Endodermal cell (in vitro differentiated cells): ENCODE data around the gene PTTG1IP. TPM values are rescaled to one million over a fixed set of nuclear protein-coding genes. Genes with fewer than 3 reads are reported as not detected.

Experiments used
- DNase-seq: peaks from one replicate; pipeline ENCODE4 v3.0.0-alpha.2; 2017
- H3K27ac ChIP-seq: 2 replicates; pipeline ENCODE4 v1.5.1; 2013; ENCODE audit warnings: mild to moderate bottlenecking, low read depth, low read length, moderate library complexity
- H3K27me3 ChIP-seq: 2 replicates; pipeline ENCODE4 v1.6.1; 2013; ENCODE audit warnings: mild to moderate bottlenecking, low read length, moderate library complexity; ENCODE audit not compliant: insufficient read depth, control insufficient read depth, poor library complexity, severe bottlenecking
- H3K36me3 ChIP-seq: 2 replicates; pipeline ENCODE4 v1.7.0; 2013; ENCODE audit warnings: mild to moderate bottlenecking, low read length, moderate library complexity; ENCODE audit not compliant: control insufficient read depth, insufficient read depth
- H3K4me1 ChIP-seq: one replicate; pipeline ENCODE4 v1.7.0; 2013; ENCODE audit warnings: low read length; ENCODE audit not compliant: control insufficient read depth, insufficient read depth
- H3K4me3 ChIP-seq: 2 replicates; pipeline ENCODE4 v1.5.1; 2013; ENCODE audit warnings: mild to moderate bottlenecking, low read length, moderate library complexity
- H3K9ac ChIP-seq: 2 replicates; pipeline ENCODE4 v1.6.1; 2013; ENCODE audit warnings: mild to moderate bottlenecking, low read length, moderate library complexity; ENCODE audit not compliant: poor library complexity, severe bottlenecking; ENCODE audit errors: extremely low read depth
- H3K9me3 ChIP-seq: 2 replicates; pipeline ENCODE4 v1.6.1; 2013; ENCODE audit warnings: mild to moderate bottlenecking, low read length, moderate library complexity; ENCODE audit not compliant: control insufficient read depth
- H3K27ac Mint-ChIP-seq: 2 replicates; pipeline ENCODE4 v1.8.0; 2020; ENCODE audit warnings: mixed read lengths
- H3K27me3 Mint-ChIP-seq: 2 replicates; pipeline ENCODE4 v1.8.0; 2021; ENCODE audit warnings: mild to moderate bottlenecking, mixed read lengths; ENCODE audit not compliant: insufficient read depth
- H3K36me3 Mint-ChIP-seq: 2 replicates; pipeline ENCODE4 v1.8.0; 2020; ENCODE audit warnings: low read depth, mixed read lengths
- H3K4me1 Mint-ChIP-seq: 2 replicates; pipeline ENCODE4 v1.8.0; 2020; ENCODE audit warnings: mixed read lengths
- H3K4me3 Mint-ChIP-seq: 2 replicates; pipeline ENCODE4 v1.8.0; 2020; ENCODE audit warnings: mild to moderate bottlenecking, moderate library complexity, mixed read lengths
- H3K9me3 Mint-ChIP-seq: 2 replicates; pipeline ENCODE4 v1.8.0; 2020; ENCODE audit warnings: mild to moderate bottlenecking, mixed read lengths
- WGBS, 2 experiments: methylation state at CpG; one replicate each; pipeline versions ENCODE4 v1.1.5 to v1.1.7; 2013; ENCODE audit warnings: missing lambda C conversion rate in 2 of 2, mixed read lengths in 1 of 2; ENCODE audit not compliant: insufficient coverage in 1 of 2, insufficient read length in 1 of 2; 5-methylcytosine and 5-hydroxymethylcytosine counted together
- total RNA-seq, 2 donors: library from RNA; stranded (reverse); fragmentation: NEBNext Ultra II Directional in 1 of 2; extraction: Animal tissue kit (Norgen Biotek cat#: 25700) in 1 of 2; gene quantifications; 2 replicates in 1 of 2; 3 replicates in 1 of 2; pipeline ENCODE4 v1.2.1, GENCODE V29; 2021
- TF ChIP-seq, protein P1 (sequence below): fragments of 200-600 bp; sonication (generic); conservative IDR thresholded peaks from 2 replicates; pipeline ENCODE4 v1.5.0; 2021; ENCODE audit warnings: antibody characterized with exemption, mild to moderate bottlenecking

The PTTG1IP gene
- total RNA-seq, 2 donors from 2014 or later: 155 to 168 TPM

DNA sequence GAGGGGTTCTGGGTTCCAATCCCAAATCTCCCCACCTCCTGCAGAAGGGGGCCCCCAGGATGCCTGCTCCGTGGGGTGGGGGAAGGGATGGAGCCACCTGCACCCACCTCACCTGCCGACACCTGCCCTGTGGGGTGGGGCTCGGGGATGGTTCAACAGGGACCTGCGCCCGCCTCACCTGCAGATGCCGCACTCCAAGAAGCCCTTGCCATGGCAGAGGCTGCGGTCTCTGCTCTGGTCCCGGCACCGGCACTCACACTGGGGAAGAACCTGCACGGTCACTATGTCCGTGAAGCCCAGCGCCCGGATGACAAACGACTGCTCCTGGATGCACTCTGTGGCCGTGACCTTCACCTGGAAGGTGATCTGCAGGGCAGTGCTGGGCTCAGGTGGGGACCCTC, 18.1 kb upstream of the PTTG1IP start:
- Histone ChIP-seq H3K9me3 (no peaks in the 10 kb centered on the region), H3K27me3 (no peaks in the 10 kb centered on the region), H3K36me3 (no peaks in the 10 kb centered on the region), H3K4me3 (no peak overlapping the region), H3K27ac (no peak overlapping the region), H3K4me1 (no peaks in the 10 kb centered on the region), H3K9ac (no peak overlapping the region)
- TF ChIP-seq, protein P1, sequence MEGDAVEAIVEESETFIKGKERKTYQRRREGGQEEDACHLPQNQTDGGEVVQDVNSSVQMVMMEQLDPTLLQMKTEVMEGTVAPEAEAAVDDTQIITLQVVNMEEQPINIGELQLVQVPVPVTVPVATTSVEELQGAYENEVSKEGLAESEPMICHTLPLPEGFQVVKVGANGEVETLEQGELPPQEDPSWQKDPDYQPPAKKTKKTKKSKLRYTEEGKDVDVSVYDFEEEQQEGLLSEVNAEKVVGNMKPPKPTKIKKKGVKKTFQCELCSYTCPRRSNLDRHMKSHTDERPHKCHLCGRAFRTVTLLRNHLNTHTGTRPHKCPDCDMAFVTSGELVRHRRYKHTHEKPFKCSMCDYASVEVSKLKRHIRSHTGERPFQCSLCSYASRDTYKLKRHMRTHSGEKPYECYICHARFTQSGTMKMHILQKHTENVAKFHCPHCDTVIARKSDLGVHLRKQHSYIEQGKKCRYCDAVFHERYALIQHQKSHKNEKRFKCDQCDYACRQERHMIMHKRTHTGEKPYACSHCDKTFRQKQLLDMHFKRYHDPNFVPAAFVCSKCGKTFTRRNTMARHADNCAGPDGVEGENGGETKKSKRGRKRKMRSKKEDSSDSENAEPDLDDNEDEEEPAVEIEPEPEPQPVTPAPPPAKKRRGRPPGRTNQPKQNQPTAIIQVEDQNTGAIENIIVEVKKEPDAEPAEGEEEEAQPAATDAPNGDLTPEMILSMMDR: no peak
- WGBS, 2 experiments: 93 to 99% methylated on average over 11 to 15 of the region's 15 CpGs
- H3K9me3 Mint-ChIP-seq: no peaks in the 10 kb centered on the region
- H3K27me3 Mint-ChIP-seq: peaks cover 1% of the 10 kb centered on the region
- DNase-seq: no peak
- no peak overlapping the region for H3K4me3 Mint-ChIP-seq
- H3K27ac Mint-ChIP-seq: no peak overlapping the region
- no peaks in the 10 kb centered on the region for H3K36me3 Mint-ChIP-seq
- no peaks in the 10 kb centered on the region for H3K4me1 Mint-ChIP-seq

DNA sequence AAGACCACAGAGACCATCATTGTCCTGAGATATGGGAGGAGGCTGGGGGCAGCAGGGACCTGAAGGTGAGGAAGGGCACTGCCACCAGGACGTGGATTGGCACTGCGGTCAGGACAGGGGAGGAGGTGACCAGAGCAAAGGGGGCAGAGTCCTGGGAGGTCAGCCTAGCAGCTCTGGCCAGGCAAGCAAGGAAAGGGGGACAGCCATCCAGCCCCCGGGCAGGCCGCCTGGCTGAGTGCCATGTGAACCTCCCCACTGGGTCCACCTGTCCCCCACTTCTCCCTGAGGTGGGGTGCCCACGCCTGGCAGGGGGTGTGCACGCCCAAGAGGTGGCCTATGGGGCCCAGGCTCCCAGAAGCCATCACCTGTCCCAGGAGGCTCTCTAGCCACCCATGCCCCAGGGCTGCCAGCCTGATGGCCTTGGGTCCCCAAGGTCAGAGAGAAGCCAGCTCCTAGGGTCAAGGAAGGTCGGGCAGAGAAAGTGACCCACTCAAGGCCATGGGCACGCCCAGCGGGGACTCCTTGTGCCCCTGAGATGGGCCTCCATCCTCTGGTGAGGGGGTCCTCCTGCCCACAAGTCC, 17.6 kb upstream of the PTTG1IP start:
- TF ChIP-seq, protein P1: no peak
- Mint-ChIP-seq H3K27ac (no peak overlapping the region), H3K4me3 (no peak overlapping the region), H3K36me3 (no peaks in the 10 kb centered on the region), H3K4me1 (no peaks in the 10 kb centered on the region), H3K27me3 (peaks cover 1% of the 10 kb centered on the region), H3K9me3 (no peaks in the 10 kb centered on the region)
- DNase-seq: no peak
- Histone ChIP-seq H3K27me3 (no peaks in the 10 kb centered on the region), H3K9me3 (no peaks in the 10 kb centered on the region), H3K9ac (no peak overlapping the region), H3K27ac (no peak overlapping the region), H3K4me1 (no peaks in the 10 kb centered on the region), H3K36me3 (no peaks in the 10 kb centered on the region), H3K4me3 (no peak overlapping the region)
- WGBS, 2 experiments: 88 to 92% methylated on average over 6 to 9 of the region's 9 CpGs

DNA sequence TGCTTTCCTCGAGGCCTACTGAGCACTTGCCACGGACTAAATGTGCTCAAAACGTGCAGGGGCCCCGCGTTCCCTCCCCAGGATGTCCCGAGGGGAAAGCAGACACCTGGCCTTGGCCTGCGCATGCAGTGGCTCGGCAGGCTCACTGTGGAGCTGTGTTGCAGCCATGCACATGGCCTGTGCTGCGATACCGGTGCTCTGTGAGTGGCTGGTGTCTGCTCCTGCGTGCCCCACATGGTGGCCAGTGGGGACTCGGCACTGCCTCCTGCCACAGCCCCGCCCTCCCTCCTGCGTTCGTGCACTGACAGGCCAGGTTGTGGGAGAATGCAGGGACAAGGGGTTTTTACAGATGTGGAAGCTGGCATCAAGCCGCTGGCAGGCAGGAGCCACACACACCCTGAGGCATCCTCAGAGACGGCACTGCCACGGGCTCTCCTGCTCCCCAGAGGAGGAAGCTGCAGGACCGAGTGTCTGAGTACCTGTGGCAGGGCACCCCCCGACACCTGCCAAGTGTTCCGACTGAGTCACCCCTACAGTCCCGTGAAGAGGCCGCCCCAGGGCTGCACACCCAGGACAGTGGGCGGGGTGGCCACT, 16.9 kb upstream of the PTTG1IP start:
- Histone ChIP-seq H3K9me3 (no peaks in the 10 kb centered on the region), H3K9ac (no peak overlapping the region), H3K27me3 (no peaks in the 10 kb centered on the region), H3K36me3 (no peaks in the 10 kb centered on the region), H3K4me1 (no peaks in the 10 kb centered on the region), H3K4me3 (no peak overlapping the region), H3K27ac (no peak overlapping the region)
- DNase-seq: no peak
- WGBS, 2 experiments: 83 to 88% methylated on average over 16 to 24 of the region's 24 CpGs
- no peak overlapping the region for H3K27ac Mint-ChIP-seq
- no peaks in the 10 kb centered on the region for H3K4me1 Mint-ChIP-seq
- no peaks in the 10 kb centered on the region for H3K9me3 Mint-ChIP-seq
- peaks cover 1% of the 10 kb centered on the region for H3K27me3 Mint-ChIP-seq
- TF ChIP-seq, protein P1: no peak
- no peaks in the 10 kb centered on the region for H3K36me3 Mint-ChIP-seq
- H3K4me3 Mint-ChIP-seq: no peak overlapping the region
